GM20431 (cell line): ENCODE data around the gene SHISAL1.
"Not testable (repeated sequence)": the region's sequence is repeated elsewhere in the genome, so short reads cannot be mapped to it uniquely, and the experiment has no call there.

Source experiments
- in situ Hi-C: fragments of 300-500 bp; cut with MseI, MboI; formaldehyde crosslinking; loops from one replicate; pipeline ENCODE4 v1.15.0; 2020; ENCODE audit warnings: low sequenced_read_pairs; ENCODE audit not compliant: unreplicated experiment

Gene SHISAL1

GRCh38 chr22:44329179-44329796, 16.5 kb upstream of the SHISAL1 start:
- in situ Hi-C loops = no loop called here

- in situ Hi-C loops = no loop called here
Observed at GRCh38 chr22:44328762-44329161, 16.0 kb upstream of the SHISAL1 start.

GRCh38 chr22:44328326-44328725, 15.6 kb upstream of the SHISAL1 start:
- in situ Hi-C loops = no loop called here

GRCh38 chr22:44326491-44326885, 13.7 kb upstream of the SHISAL1 start:
- in situ Hi-C loops = no loop called here

- in situ Hi-C loops = no loop called here
Observed at GRCh38 chr22:44325718-44326490, 13.2 kb upstream of the SHISAL1 start.

- in situ Hi-C loops = not testable (repeated sequence)
Observed at GRCh38 chr22:44323140-44323790, 10.5 kb upstream of the SHISAL1 start.

- in situ Hi-C loops = no loop called here
Observed at GRCh38 chr22:44319685-44320084, 6.9 kb upstream of the SHISAL1 start.

- in situ Hi-C loops = no loop called here
Observed at GRCh38 chr22:44318751-44319150, 6.0 kb upstream of the SHISAL1 start.

- in situ Hi-C loops = no loop called here
Observed at GRCh38 chr22:44317886-44318637, 5.3 kb upstream of the SHISAL1 start.

- in situ Hi-C loops = no loop called here
Observed at GRCh38 chr22:44317123-44317444, 4.3 kb upstream of the SHISAL1 start.

- in situ Hi-C loops = no loop called here
Observed at GRCh38 chr22:44316393-44317122, 3.8 kb upstream of the SHISAL1 start.

- in situ Hi-C loops = no loop called here
Observed at GRCh38 chr22:44314425-44315067, 1.8 kb upstream of the SHISAL1 start.

GRCh38 chr22:44313385-44314006, 745 bp upstream of the SHISAL1 start:
- in situ Hi-C loops = no loop called here

GRCh38 chr22:44311855-44312170, 938 bp downstream of the SHISAL1 start:
- in situ Hi-C loops = no loop called here

GRCh38 chr22:44311104-44311854, 1.5 kb downstream of the SHISAL1 start:
- in situ Hi-C loops = no loop called here

- in situ Hi-C loops = no loop called here
Observed at GRCh38 chr22:44309647-44310046, 3.1 kb downstream of the SHISAL1 start.

- in situ Hi-C loops = no loop called here
Observed at GRCh38 chr22:44309137-44309536, 3.6 kb downstream of the SHISAL1 start.

- in situ Hi-C loops = no loop called here
Observed at GRCh38 chr22:44307509-44308169, 5.1 kb downstream of the SHISAL1 start.
